HepG2 (cell line): ENCODE data around the gene CKS1B. TPM values are rescaled to one million over a fixed set of nuclear protein-coding genes. Genes with fewer than 3 reads are reported as not detected.

Source experiments
- AHDC1 ChIP-seq: sonication (generic); formaldehyde crosslinking; IDR thresholded peaks from 2 replicates; pipeline ENCODE4 v1.5.1; 2020; ENCODE audit warnings: mild to moderate bottlenecking, missing genetic modification reagents, borderline replicate concordance
- CREM ChIP-seq, 2 experiments: sonication (generic) in 1 of 2; formaldehyde crosslinking in 1 of 2; IDR thresholded peaks; 2 replicates each; pipeline versions ENCODE4 v1.4.0 to v1.6.1; 2016 to 2020; ENCODE audit warnings: antibody characterized with exemption in 1 of 2, mild to moderate bottlenecking in 1 of 2, missing genetic modification reagents in 1 of 2
- HDAC1 ChIP-seq: sonication (generic); formaldehyde crosslinking; IDR thresholded peaks from 2 replicates; pipeline ENCODE4 v1.5.1; 2020; ENCODE audit warnings: mild to moderate bottlenecking, missing genetic modification reagents
- HIC2 ChIP-seq: sonication (generic); formaldehyde crosslinking; IDR thresholded peaks from 2 replicates; pipeline ENCODE4 v1.9.0; 2022; ENCODE audit warnings: low read depth, missing genetic modification reagents
- HMG20A ChIP-seq: IDR thresholded peaks from 2 replicates; pipeline ENCODE4 v1.6.1; 2016; ENCODE audit warnings: borderline replicate concordance
- KAT8 ChIP-seq: IDR thresholded peaks from 2 replicates; pipeline ENCODE4 v1.6.1; 2016; ENCODE audit warnings: missing genetic modification reagents, missing compliant biosample characterization
- PRDM15 ChIP-seq: sonication (generic); formaldehyde crosslinking; IDR thresholded peaks from 2 replicates; pipeline ENCODE4 v1.4.0; 2020; ENCODE audit warnings: missing genetic modification reagents
- ZBTB10 ChIP-seq: sonication (generic); formaldehyde crosslinking; IDR thresholded peaks from 2 replicates; pipeline ENCODE4 v1.4.0; 2020; ENCODE audit warnings: missing genetic modification reagents, borderline replicate concordance
- ZNF296 ChIP-seq: sonication (generic); formaldehyde crosslinking; conservative IDR thresholded peaks from 2 replicates; pipeline ENCODE4 v1.5.0; 2020; ENCODE audit warnings: mild to moderate bottlenecking, missing genetic modification reagents
- ZNF746 ChIP-seq: sonication (generic); formaldehyde crosslinking; IDR thresholded peaks from 2 replicates; pipeline ENCODE4 v1.8.0; 2022; ENCODE audit warnings: mild to moderate bottlenecking, missing genetic modification reagents
- polyA plus RNA-seq, 8 experiments: library from polyadenylated mRNA; depleted of rRNA in 3 of 8; stranded (reverse) in 7 of 8; unstranded in 1 of 8; fragments of >200 nt; fragmentation: Illumina TruSeq in 4 of 8; extraction: Trizol in 4 of 8; gene quantifications; 2 replicates each; pipeline versions ENCODE4 v1.2.1 to v1.2.3, GENCODE V29; 2011 to 2016; ENCODE audit warnings: low read depth in 4 of 8, missing spikeins in 1 of 8, mixed read lengths in 1 of 8; ENCODE audit not compliant: insufficient read depth in 1 of 8
- total RNA-seq, 5 experiments: library from RNA; depleted of rRNA; stranded (reverse); fragments of >200 nt; fragmentation: Illumina TruSeq; extraction: Trizol; gene quantifications; 2 replicates each; pipeline ENCODE4 v1.2.3, GENCODE V29; 2016; ENCODE audit warnings: low read depth in 1 of 5

The CKS1B gene
- total and polyA plus RNA-seq, 2 of the 13 experiments (the other 11 are each of a cell fraction or from before 2014, with no cell fraction given): 217 to 222 TPM

GRCh38 chr1:154972517-154973343 is 1.8 kb upstream of the CKS1B start (continued):
- TF ChIP-seq ZBTB10 (CRISPR knock-in tag) (no peak), HDAC1 (CRISPR knock-in tag) (peak; percentile 70; the same call in 1 of the 2 replicates), HMG20A (CRISPR knock-in tag) (peak; percentile 55; the same call in 1 of the 2 replicates), ZNF296 (CRISPR knock-in tag) (no peak), PRDM15 (CRISPR knock-in tag) (peak; percentile 39; the same call in 1 of the 2 replicates), AHDC1 (CRISPR knock-in tag) (peak; percentile 35; the same call in 1 of the 2 replicates), ZNF746 (CRISPR knock-in tag) (peak; percentile 33; the same call in 1 of the 2 replicates), KAT8 (CRISPR knock-in tag) (peak; percentile 59; the same call in 1 of the 2 replicates), HIC2 (CRISPR knock-in tag) (peak; percentile 46; the same call in 1 of the 2 replicates), CREM (IDR thresholded peaks at IDR 0.05) (peak; percentile 69), CREM (CRISPR knock-in tag; IDR thresholded peaks at IDR 0.05) (no peak)
